ENCODE measurements around the gene CCT5. TPM values are rescaled to one million over a fixed set of nuclear protein-coding genes. Genes with fewer than 3 reads are reported as not detected.

CCT5 gene
- polyA plus RNA-seq, 3 donors = 142 to 236 (median 229) TPM

- H3K9me3 ChIP-seq (replicated peaks in 1 of 2; ENCODE audit: control insufficient read depth in 1 of 2, insufficient read depth in 1 of 2, low read length in 2 of 2) = no peaks in the 10 kb centered on the region
- H3K27ac Mint-ChIP-seq = peak overlapping the region in 3 of 7 donors; percentile 24 to 39 (median 30)
- TF ChIP-seq, protein P1, sequence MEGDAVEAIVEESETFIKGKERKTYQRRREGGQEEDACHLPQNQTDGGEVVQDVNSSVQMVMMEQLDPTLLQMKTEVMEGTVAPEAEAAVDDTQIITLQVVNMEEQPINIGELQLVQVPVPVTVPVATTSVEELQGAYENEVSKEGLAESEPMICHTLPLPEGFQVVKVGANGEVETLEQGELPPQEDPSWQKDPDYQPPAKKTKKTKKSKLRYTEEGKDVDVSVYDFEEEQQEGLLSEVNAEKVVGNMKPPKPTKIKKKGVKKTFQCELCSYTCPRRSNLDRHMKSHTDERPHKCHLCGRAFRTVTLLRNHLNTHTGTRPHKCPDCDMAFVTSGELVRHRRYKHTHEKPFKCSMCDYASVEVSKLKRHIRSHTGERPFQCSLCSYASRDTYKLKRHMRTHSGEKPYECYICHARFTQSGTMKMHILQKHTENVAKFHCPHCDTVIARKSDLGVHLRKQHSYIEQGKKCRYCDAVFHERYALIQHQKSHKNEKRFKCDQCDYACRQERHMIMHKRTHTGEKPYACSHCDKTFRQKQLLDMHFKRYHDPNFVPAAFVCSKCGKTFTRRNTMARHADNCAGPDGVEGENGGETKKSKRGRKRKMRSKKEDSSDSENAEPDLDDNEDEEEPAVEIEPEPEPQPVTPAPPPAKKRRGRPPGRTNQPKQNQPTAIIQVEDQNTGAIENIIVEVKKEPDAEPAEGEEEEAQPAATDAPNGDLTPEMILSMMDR (IDR thresholded peaks at IDR 0.05) = no peak
- no peak overlapping the region for H3K27ac ChIP-seq (ENCODE audit: low read depth in 1 of 2, low read length in 2 of 2)
- H3K4me2 ChIP-seq (replicated peaks; ENCODE audit: extremely low read depth, low read length, poor library complexity, severe bottlenecking) = no peak overlapping the region
- DNase-seq = no peak
- H3K4me3 Mint-ChIP-seq = peak overlapping the region in 1 of 2 donors; percentile 55
- H3K36me3 ChIP-seq (replicated peaks in 1 of 2; ENCODE audit: control insufficient read depth in 1 of 2, insufficient read depth in 2 of 2, low read length in 2 of 2) = no peaks in the 10 kb centered on the region
- no peaks in the 10 kb centered on the region for H3K27me3 ChIP-seq (ENCODE audit: control insufficient read depth in 2 of 2, insufficient read depth in 2 of 2, low read length in 2 of 2)
- intact Hi-C loops (cut with micrococcal nuclease) = no loop called here
- peaks cover 0 to 4% of the 10 kb centered on the region in 2 donors for H3K36me3 Mint-ChIP-seq
- peak overlapping the region; percentile 43 for H2AFZ ChIP-seq (ENCODE audit: insufficient read depth, low read depth, low read length, poor library complexity, severe bottlenecking)
- peaks cover 4 to 6% of the 10 kb centered on the region in 2 donors for H3K4me1 ChIP-seq (ENCODE audit: control insufficient read depth in 1 of 2, insufficient read depth in 2 of 2, low read length in 2 of 2)
- no peaks in the 10 kb centered on the region for H3K79me2 ChIP-seq (ENCODE audit: insufficient read depth, low read length)
- peaks cover 23% of the 10 kb centered on the region for H3K4me1 Mint-ChIP-seq
- H3K9me3 Mint-ChIP-seq = peaks cover 0 to 3% (median 0%) of the 10 kb centered on the region in 7 donors
- no peaks in the 10 kb centered on the region for H4K20me1 ChIP-seq (ENCODE audit: insufficient read depth, low read length)
- WGBS (ENCODE audit: insufficient coverage) = 91% methylated on average over 7 of the region's 10 CpGs
- H3K9ac ChIP-seq (ENCODE audit: insufficient read depth, low read length, poor library complexity, severe bottlenecking) = peak overlapping the region; percentile 34
- H3K4me3 ChIP-seq (replicated peaks in 1 of 3; ENCODE audit: low read depth in 2 of 3, low read length in 3 of 3) = no peak overlapping the region
- H3K27me3 Mint-ChIP-seq (ENCODE audit: low read depth in 3 of 3) = peaks cover 2 to 16% (median 13%) of the 10 kb centered on the region in 3 donors
These were observed 61.7 kb downstream of the CCT5 start for GRCh38 chr5:10311595-10312425.

DNA sequence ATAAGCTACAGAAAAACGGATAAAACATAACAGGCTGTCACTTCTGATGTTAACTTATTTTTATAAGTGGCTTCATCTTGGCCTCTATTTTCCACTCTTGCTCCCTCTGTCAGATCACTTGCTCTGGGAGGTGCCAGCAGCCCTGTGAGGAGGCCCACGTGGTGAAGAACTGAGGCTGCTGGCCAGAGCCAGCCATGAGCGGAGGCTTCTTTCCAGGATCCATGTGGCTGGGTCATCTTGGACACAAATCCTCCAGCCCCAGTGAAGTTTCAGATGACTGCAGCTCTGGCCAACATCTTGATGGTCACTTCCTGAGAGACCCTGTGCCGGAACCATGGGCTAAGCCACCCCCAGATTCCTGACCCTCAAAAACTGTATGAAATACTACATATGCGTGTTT lies 65.1 kb downstream of the CCT5 start:
- Histone ChIP-seq H3K4me2 (replicated peaks; ENCODE audit: extremely low read depth, low read length, poor library complexity, severe bottlenecking) (no peak overlapping the region), H3K27ac (ENCODE audit: low read depth in 1 of 2, low read length in 2 of 2) (no peak overlapping the region), H3K27me3 (ENCODE audit: control insufficient read depth in 2 of 2, insufficient read depth in 2 of 2, low read length in 2 of 2) (no peaks in the 10 kb centered on the region), H3K4me3 (replicated peaks in 1 of 3; ENCODE audit: low read depth in 2 of 3, low read length in 3 of 3) (no peak overlapping the region), H3K9ac (ENCODE audit: insufficient read depth, low read length, poor library complexity, severe bottlenecking) (no peak overlapping the region), H3K79me2 (ENCODE audit: insufficient read depth, low read length) (no peaks in the 10 kb centered on the region), H3K36me3 (replicated peaks in 1 of 2; ENCODE audit: control insufficient read depth in 1 of 2, insufficient read depth in 2 of 2, low read length in 2 of 2) (no peaks in the 10 kb centered on the region), H3K4me1 (ENCODE audit: control insufficient read depth in 1 of 2, insufficient read depth in 2 of 2, low read length in 2 of 2) (peaks cover 4 to 6% of the 10 kb centered on the region in 2 donors), H3K9me3 (replicated peaks in 1 of 2; ENCODE audit: control insufficient read depth in 1 of 2, insufficient read depth in 1 of 2, low read length in 2 of 2) (no peaks in the 10 kb centered on the region), H4K20me1 (ENCODE audit: insufficient read depth, low read length) (no peaks in the 10 kb centered on the region), H2AFZ (ENCODE audit: insufficient read depth, low read depth, low read length, poor library complexity, severe bottlenecking) (no peak overlapping the region)
- H3K27me3 Mint-ChIP-seq (ENCODE audit: low read depth in 3 of 3) = peaks cover 2 to 6% (median 2%) of the 10 kb centered on the region in 3 donors
- TF ChIP-seq, protein P1 (IDR thresholded peaks at IDR 0.05) = no peak
- intact Hi-C loops (cut with micrococcal nuclease) = no loop called here
- peaks cover 12% of the 10 kb centered on the region for H3K4me1 Mint-ChIP-seq
- H3K27ac Mint-ChIP-seq = no peak overlapping the region
- no peak for DNase-seq
- no peaks in the 10 kb centered on the region for H3K36me3 Mint-ChIP-seq
- H3K9me3 Mint-ChIP-seq = peaks cover 0 to 3% (median 0%) of the 10 kb centered on the region in 7 donors
- no peak overlapping the region for H3K4me3 Mint-ChIP-seq
- 94% methylated on average over 3 of the region's 5 CpGs for WGBS (ENCODE audit: insufficient coverage)

Small RNA genes lying within 50 kb of the gene (small RNA-seq; reads per million reads assigned to genes)
- gene RF00019 (ENCODE audit: insufficient read length, low read depth) = not detected

Other genes starting within 250 kb of the CCT5 start
- gene ATPSCKMT, start 392 bp upstream of the CCT5 start, polyA plus RNA-seq = 10 to 100 TPM in 2 of 3 donors, 1 to 10 TPM in 1; 7.7 to 11.1 (median 10.4) TPM
- gene CMBL, start 57.6 kb downstream of the CCT5 start, polyA plus RNA-seq = 1 to 10 TPM in 1 of 3 donors, under 1 TPM in 1, not detected in 1; 0.39 to 5.4 TPM
- gene MARCHF6, start 103.4 kb downstream of the CCT5 start, polyA plus RNA-seq = 10 to 100 TPM; 24.0 to 90.1 (median 31.0) TPM
- 1 to 10 TPM; 1.5 to 2.1 (median 1.9) TPM for gene ROPN1L, start 191.6 kb downstream of the CCT5 start, polyA plus RNA-seq

Measured in CD14-positive monocyte (primary cell).